GM21786 (cell line): ENCODE measurements around the gene B4GALNT3.

Experiments used
- ATAC-seq: cut with Tn5 transposase; IDR thresholded peaks from one replicate; pipeline ENCODE4 v1.9.1; 2021; ENCODE audit not compliant: unreplicated experiment

The B4GALNT3 gene

GRCh38 chr12:467591-467990 lies 7.9 kb downstream of the B4GALNT3 start:
- ATAC-seq, result no peak

- ATAC-seq, result no peak
Measured at GRCh38 chr12:468671-469389, 9.1 kb downstream of the B4GALNT3 start.

GRCh38 chr12:470133-470532 lies 10.4 kb downstream of the B4GALNT3 start:
- no peak for ATAC-seq

GRCh38 chr12:473198-473597 lies 13.5 kb downstream of the B4GALNT3 start:
- no peak for ATAC-seq

GRCh38 chr12:473863-474577 lies 14.3 kb downstream of the B4GALNT3 start:
- ATAC-seq, result no peak

- ATAC-seq, result no peak
Measured at GRCh38 chr12:475286-475685, 15.5 kb downstream of the B4GALNT3 start.

- no peak for ATAC-seq
Measured at GRCh38 chr12:479161-479560, 19.4 kb downstream of the B4GALNT3 start.

GRCh38 chr12:480831-481816 lies 21.4 kb downstream of the B4GALNT3 start:
- ATAC-seq, result no peak

- no peak for ATAC-seq
Measured at GRCh38 chr12:482061-482460, 22.3 kb downstream of the B4GALNT3 start.

GRCh38 chr12:484096-484495 lies 24.4 kb downstream of the B4GALNT3 start:
- no peak for ATAC-seq

GRCh38 chr12:490260-490659 lies 30.5 kb downstream of the B4GALNT3 start:
- ATAC-seq, result no peak

GRCh38 chr12:495466-495865 lies 35.7 kb downstream of the B4GALNT3 start:
- ATAC-seq, result no peak

- ATAC-seq, result no peak
Measured at GRCh38 chr12:496736-497135, 37.0 kb downstream of the B4GALNT3 start.

GRCh38 chr12:497501-498160 lies 37.9 kb downstream of the B4GALNT3 start:
- no peak for ATAC-seq

- ATAC-seq, result no peak
Measured at GRCh38 chr12:499837-500458, 40.2 kb downstream of the B4GALNT3 start.

- ATAC-seq, result no peak
Measured at GRCh38 chr12:501722-502447, 42.1 kb downstream of the B4GALNT3 start.

GRCh38 chr12:503111-503761 lies 43.5 kb downstream of the B4GALNT3 start:
- ATAC-seq, result no peak

GRCh38 chr12:505221-505620 lies 45.5 kb downstream of the B4GALNT3 start:
- ATAC-seq, result no peak

- ATAC-seq, result no peak
Measured at GRCh38 chr12:507391-507796, 47.7 kb downstream of the B4GALNT3 start.
